Muscle of leg (tissue), 11 donors: ENCODE results near the gene ANAPC16. TPM values are rescaled to one million over a fixed set of nuclear protein-coding genes. Genes with fewer than 3 reads are reported as not detected.
"Not testable (repeated sequence)": the region's sequence is repeated elsewhere in the genome, so short reads cannot be mapped to it uniquely, and the experiment has no call there.

Source experiments
- DNase-seq: peaks from one replicate; pipeline ENCODE4 v3.0.0; 2013
- H3K27ac ChIP-seq: one replicate; pipeline ENCODE4 v1.5.1; 2013; ENCODE audit warnings: mild to moderate bottlenecking, low read length, control low read depth
- H3K27me3 ChIP-seq: one replicate; pipeline ENCODE4 v1.6.1; 2013; ENCODE audit warnings: low read length; ENCODE audit not compliant: control insufficient read depth, insufficient read depth
- H3K36me3 ChIP-seq: one replicate; pipeline ENCODE4 v1.6.1; 2013; ENCODE audit warnings: low read length; ENCODE audit not compliant: control insufficient read depth, insufficient read depth
- H3K4me1 ChIP-seq: one replicate; pipeline ENCODE4 v1.6.1; 2013; ENCODE audit warnings: low read length; ENCODE audit not compliant: control insufficient read depth, insufficient read depth
- H3K4me3 ChIP-seq: one replicate; pipeline ENCODE4 v1.5.1; 2013; ENCODE audit warnings: low read length, control low read depth
- H3K9me3 ChIP-seq: replicated peaks from 2 replicates; pipeline ENCODE4 v1.6.1; 2013; ENCODE audit warnings: low read depth, low read length; ENCODE audit not compliant: control insufficient read depth
- WGBS: methylation state at CpG from one replicate; pipeline ENCODE4 v1.1.5; 2013; ENCODE audit warnings: missing lambda C conversion rate; ENCODE audit not compliant: insufficient coverage; 5-methylcytosine and 5-hydroxymethylcytosine counted together
- polyA plus RNA-seq, 8 donors: library from polyadenylated mRNA; unstranded; fragments of 120-200 nt; gene quantifications; one replicate each; pipeline versions ENCODE4 v1.2.1 to v1.2.3, GENCODE V29; 2013; ENCODE audit warnings: inconsistent platforms in 1 of 8, low replicate concordance in 1 of 8; ENCODE audit not compliant: insufficient read length in 8 of 8, insufficient read depth in 1 of 8
- total RNA-seq: library from RNA; stranded (reverse); fragments of 120-200 nt; gene quantifications from one replicate; pipeline ENCODE4 v1.2.4, GENCODE V29; 2013

The ANAPC16 gene
- total and polyA plus RNA-seq, 9 donors = 103 to 139 (median 117) TPM

DNA sequence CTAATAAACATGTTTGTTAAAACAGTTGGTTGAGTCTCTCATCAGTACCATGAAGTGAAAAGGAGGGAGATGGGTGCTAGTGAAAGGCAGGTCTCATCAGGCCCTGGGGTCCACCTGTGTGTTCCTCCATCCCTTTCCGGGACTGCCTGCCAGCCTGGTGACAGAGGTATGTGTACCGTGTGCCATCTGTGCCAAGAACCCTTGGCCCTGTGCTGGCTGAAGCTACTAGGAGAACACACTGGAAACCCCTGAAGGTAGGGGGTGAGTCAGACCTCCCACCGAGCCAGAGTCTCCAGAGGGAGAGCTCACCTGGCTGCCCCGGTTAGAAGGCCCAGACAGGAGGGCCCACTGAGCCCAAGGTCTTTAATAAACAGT, 60.2 kb downstream of the ANAPC16 start:
- Histone ChIP-seq H3K27me3 (no peaks in the 10 kb centered on the region), H3K9me3 (no peaks in the 10 kb centered on the region), H3K27ac (peak overlapping the region; percentile 98), H3K4me1 (peaks cover 47% of the 10 kb centered on the region), H3K4me3 (peak overlapping the region; percentile 99), H3K36me3 (peaks cover 20% of the 10 kb centered on the region)
- WGBS = 67% methylated on average over 2 of the region's 4 CpGs
- no peak for DNase-seq

DNA sequence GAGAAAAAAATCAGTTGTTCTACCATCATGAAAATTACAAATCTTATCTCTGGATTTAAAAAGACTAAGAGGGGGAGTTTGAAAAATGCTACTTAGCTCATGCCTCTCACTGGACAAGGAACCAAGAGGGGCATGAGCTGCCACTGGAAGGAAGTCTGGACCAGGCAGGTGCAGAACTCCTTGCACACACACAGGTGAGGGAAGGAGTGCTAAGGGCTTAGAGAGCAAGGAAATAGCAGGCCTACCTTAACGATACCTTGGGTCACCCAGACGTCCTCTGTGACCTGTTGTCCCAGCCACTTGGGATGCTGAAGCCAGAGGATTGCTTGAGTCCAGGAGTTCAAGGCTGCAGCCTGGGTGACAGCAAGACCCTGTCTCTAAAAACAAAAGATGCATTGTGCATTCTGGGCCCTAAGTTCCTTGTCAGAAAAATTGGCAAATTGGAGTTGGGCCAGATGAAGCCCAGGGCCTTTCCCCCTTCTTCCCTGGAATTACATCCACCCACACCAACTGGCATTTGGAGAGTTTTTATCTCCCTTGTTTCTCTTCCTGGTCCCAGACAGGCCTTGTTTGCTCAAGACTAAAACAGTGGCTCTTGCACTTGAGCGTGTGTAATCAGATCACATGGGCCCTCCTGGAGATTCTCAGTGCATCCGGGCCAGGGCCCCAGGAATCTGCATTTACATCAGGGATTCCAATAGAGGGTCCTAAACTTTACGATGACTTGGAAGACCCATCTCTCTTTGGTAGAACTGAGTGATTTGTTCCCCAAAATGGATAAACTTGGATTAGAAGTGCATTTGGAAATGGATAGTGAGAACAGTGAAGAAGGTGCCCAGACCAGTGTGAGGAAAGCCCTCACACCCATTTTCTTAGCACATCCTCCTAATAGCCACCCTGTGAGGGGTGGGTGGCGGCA, 60.9 kb downstream of the ANAPC16 start:
- H3K27ac ChIP-seq = peak overlapping the region; percentile 44
- no peak for DNase-seq
- no peak overlapping the region for H3K4me3 ChIP-seq
- peaks cover 20% of the 10 kb centered on the region for H3K36me3 ChIP-seq
- 45% methylated on average over 2 of the region's 6 CpGs for WGBS
- peaks cover 46% of the 10 kb centered on the region for H3K4me1 ChIP-seq
- H3K9me3 ChIP-seq = no peaks in the 10 kb centered on the region
- H3K27me3 ChIP-seq = no peaks in the 10 kb centered on the region

DNA sequence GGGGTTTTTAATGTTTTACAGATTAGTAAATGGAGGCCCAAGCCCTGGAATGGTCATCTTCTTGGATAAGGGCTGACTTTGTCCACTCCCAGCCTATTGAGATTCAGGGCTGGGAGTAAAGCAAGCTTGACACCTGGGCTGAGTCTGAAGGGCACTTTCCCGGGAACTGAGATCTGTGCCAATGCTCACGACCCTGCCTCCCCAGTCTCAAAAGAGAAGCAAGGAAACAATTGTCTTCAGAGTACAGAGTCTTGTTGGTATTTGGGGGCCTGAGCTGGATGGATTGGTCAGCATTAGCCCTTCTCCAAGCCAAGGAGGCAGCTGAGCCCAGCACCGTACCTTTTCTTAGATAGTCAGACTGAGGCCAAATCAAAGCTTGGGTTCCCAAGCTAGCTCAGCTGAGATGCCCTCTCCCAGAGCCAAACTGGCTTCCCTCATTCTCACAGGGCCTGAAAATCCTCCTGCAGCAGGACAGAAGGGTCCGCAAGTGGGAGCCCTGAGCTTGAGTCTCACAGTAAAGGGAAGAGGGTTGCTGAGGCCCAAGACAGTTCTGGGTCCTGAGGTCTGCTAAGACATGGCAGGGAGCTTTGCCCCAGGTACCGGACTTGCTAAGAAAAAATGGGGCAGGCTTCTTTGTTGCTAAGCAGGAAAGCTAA, 61.7 kb downstream of the ANAPC16 start:
- DNase-seq = no peak
- WGBS = no CpG with 5 or more reads among the region's 5 CpGs
- H3K4me1 ChIP-seq = peaks cover 41% of the 10 kb centered on the region

DNA sequence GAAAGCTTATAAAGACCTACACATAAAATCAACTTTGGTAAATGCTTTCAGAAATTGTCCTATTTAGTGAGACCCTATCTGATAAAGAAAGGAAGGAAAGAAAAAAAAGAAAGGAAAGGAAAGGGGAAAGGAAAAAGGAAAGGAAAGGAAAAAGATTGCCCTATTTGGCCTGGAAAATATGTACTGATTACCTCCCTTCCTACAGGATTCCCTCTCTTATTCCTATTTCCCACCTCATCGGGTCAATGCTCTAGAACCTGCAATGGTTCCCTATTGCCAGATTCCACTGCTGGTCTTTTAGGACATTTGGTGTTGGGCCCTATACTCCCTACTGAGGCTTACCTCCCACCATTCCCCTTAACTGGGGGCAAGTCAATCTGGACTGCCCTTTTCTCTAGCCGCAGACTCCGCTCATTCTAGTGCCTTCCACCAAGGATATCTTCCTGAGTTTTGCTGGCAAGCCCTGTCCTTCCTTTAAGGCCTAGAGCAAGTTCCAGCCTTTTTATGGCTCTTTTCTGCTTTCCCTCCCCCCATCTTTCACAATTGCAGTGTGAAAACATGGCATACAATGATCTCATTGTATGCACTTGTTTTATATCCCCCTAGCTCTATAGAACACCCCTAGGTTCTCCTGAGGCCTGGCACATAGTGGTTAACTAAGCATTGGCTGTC, 62.3 kb downstream of the ANAPC16 start:
- Histone ChIP-seq H3K27me3 (no peaks in the 10 kb centered on the region), H3K4me1 (peaks cover 36% of the 10 kb centered on the region), H3K36me3 (peaks cover 20% of the 10 kb centered on the region), H3K4me3 (no peak overlapping the region), H3K9me3 (no peaks in the 10 kb centered on the region), H3K27ac (peak overlapping the region; percentile 35)
- WGBS = 90% methylated on average over 3 of the region's 3 CpGs
- DNase-seq = no peak

More for the DNA sequence above, 61.7 kb downstream of the ANAPC16 start:
- H3K27me3 ChIP-seq = no peaks in the 10 kb centered on the region
- H3K36me3 ChIP-seq = peaks cover 20% of the 10 kb centered on the region
- peak overlapping the region; percentile 29 for H3K27ac ChIP-seq
- H3K4me3 ChIP-seq = no peak overlapping the region
- no peaks in the 10 kb centered on the region for H3K9me3 ChIP-seq

DNA sequence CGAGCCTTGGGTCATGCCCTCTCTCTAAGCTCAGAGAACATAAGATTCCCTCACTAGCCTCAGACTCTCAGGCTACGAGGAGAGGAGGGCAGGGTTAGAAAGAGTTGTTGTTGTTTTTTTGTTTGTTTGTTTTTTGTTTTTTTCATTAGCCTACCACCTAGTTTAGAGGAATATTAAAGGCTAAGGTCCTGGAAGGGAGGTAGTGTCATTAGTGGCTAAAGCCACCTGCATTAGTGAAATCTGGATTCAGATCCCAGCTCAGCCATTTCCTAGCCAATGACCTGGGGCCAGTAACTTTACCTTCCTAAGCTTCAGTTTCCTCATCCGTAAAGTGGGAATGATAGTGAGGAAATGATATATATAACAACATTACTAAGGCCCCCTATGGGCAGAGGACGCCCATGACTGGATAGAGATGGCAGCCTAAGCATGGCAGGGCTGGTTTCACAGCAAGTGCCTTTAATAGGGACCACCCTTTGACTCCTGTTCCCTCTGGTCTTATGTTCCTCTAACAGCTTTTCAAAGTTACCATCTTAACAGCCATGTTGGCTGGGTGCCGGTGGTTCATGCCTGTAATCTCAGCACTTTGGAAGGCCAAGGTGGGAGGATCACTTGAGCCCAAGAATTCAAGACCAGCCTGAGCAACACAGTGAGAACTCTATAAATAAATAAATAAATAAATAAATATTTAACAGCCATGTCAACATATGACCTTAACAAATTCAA, 63.0 kb downstream of the ANAPC16 start:
- WGBS = 100% methylated on average over 1 of the region's 5 CpGs
- no peak for DNase-seq
- H3K4me1 ChIP-seq = peaks cover 33% of the 10 kb centered on the region

DNA sequence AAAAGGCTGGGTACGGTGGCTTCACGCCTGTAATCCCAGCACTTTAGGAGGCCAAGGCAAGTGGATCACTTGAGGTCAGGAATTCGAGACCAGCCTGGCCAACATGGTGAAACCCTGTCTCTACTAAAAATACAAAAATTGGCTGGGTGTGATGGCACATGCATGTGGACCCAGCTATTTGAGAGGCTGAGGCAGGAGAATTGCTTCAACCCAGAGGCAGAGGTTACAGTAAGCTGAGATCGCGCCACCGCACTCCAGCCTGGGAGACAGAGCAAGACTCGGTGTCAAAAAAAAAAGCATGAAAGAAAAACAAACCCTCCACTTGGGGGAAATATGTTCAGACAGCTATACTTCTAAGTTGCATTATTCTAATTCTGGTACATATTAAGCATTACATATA, 63.8 kb downstream of the ANAPC16 start:
- no CpG with 5 or more reads among the region's 7 CpGs for WGBS
- not testable (repeated sequence) for H3K9me3 ChIP-seq, DNase-seq

More for the DNA sequence above, 63.0 kb downstream of the ANAPC16 start:
- Histone ChIP-seq H3K4me3 (no peak overlapping the region), H3K27me3 (no peaks in the 10 kb centered on the region), H3K36me3 (peaks cover 20% of the 10 kb centered on the region), H3K9me3 (no peaks in the 10 kb centered on the region), H3K27ac (no peak overlapping the region)

DNA sequence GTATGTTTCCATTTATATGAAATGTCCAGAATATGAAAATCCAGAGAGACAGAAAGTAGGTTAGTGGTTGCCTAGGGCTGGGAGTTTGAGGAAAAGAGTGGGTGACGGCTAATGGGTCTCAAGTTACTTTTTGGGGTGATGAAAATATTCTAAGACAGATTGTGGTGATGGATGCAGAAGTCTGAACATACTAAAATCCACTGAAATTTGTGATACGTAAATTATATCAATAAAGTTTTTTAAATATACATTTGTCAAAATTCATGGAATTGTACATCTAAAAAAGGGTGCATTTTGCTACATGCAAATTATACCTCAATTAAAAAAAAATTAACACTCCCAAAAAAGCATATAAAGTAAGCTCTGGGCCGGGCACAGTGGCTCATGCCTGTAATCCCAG, 67.3 kb downstream of the ANAPC16 start:
- Histone ChIP-seq H3K4me3 (no peak overlapping the region), H3K27ac (no peak overlapping the region), H3K27me3 (peaks cover 2% of the 10 kb centered on the region), H3K4me1 (peaks cover 6% of the 10 kb centered on the region), H3K9me3 (no peaks in the 10 kb centered on the region), H3K36me3 (no peaks in the 10 kb centered on the region)
- no peak for DNase-seq
- 100% methylated on average over 1 of the region's 3 CpGs for WGBS

More for the DNA sequence above, 63.8 kb downstream of the ANAPC16 start:
- H3K27me3 ChIP-seq, H3K4me3 ChIP-seq, H3K27ac ChIP-seq: not testable (repeated sequence)
- peaks cover 32% of the 10 kb centered on the region for H3K4me1 ChIP-seq
- peaks cover 19% of the 10 kb centered on the region for H3K36me3 ChIP-seq

Other genes with a start within 250 kb of the ANAPC16 start
- gene SPOCK2, start 127.5 kb upstream of the ANAPC16 start, total RNA-seq = 3.7 TPM
- gene SPOCK2, start 127.5 kb upstream of the ANAPC16 start, polyA plus RNA-seq = 1 to 10 TPM; 3.6 to 6.2 (median 4.1) TPM
- 16.2 TPM for gene ASCC1, start 264 bp downstream of the ANAPC16 start, total RNA-seq
- 10 to 100 TPM; 22.6 to 33.0 (median 25.6) TPM for gene ASCC1, start 264 bp downstream of the ANAPC16 start, polyA plus RNA-seq
- 83.1 TPM for gene DDIT4, start 57.9 kb downstream of the ANAPC16 start, total RNA-seq
- 10 to 100 TPM; 67.2 to 99.8 (median 71.6) TPM for gene DDIT4, start 57.9 kb downstream of the ANAPC16 start, polyA plus RNA-seq
- 19.6 TPM for gene DNAJB12, start 138.9 kb downstream of the ANAPC16 start, total RNA-seq
- 10 to 100 TPM; 20.6 to 25.1 (median 22.8) TPM for gene DNAJB12, start 138.9 kb downstream of the ANAPC16 start, polyA plus RNA-seq